C4-2B (cell line): Measurements from ENCODE around the gene RPP14.

Experiments used
- H3K27ac ChIP-seq: fragments of 450-650 bp; 2 replicates; pipeline ENCODE4 v1.5.1; 2017
- CTCF ChIP-seq: fragments of 450-650 bp; conservative IDR thresholded peaks from 2 replicates; pipeline ENCODE4 v1.5.1; 2017; ENCODE audit warnings: mild to moderate bottlenecking
- ZFX ChIP-seq: fragments of 450-650 bp; IDR thresholded peaks from 2 replicates; pipeline ENCODE4 v1.6.1; 2017

The RPP14 gene

GRCh38 chr3:58305882-58306711, at the start of gene RPP14, which contains the start of gene HTD2:
RPP14 (plus strand) TSS chr3:58306245; CDS start chr3:58310330, 4,085 bp downstream.
HTD2 (plus strand) TSS chr3:58306520; CDS start chr3:58317614, 11,094 bp downstream.
- H3K27ac ChIP-seq = peak within 1 kb of the TSS; percentile 93
- peak; percentile 96 for TF ChIP-seq CTCF
- TF ChIP-seq ZFX = peak; percentile 50; the same call in 1 of the 2 replicates

- no peak for TF ChIP-seq CTCF
- no peak for TF ChIP-seq ZFX
- H3K27ac ChIP-seq = no peak overlapping the region
These were observed 49.5 kb upstream of the RPP14 start for GRCh38 chr3:58256511-58256910.

GRCh38 chr3:58258392-58259055, 47.5 kb upstream of the RPP14 start:
- H3K27ac ChIP-seq = no peak overlapping the region
- no peak for TF ChIP-seq CTCF

GRCh38 chr3:58260261-58260731, 45.7 kb upstream of the RPP14 start:
- no peak overlapping the region for H3K27ac ChIP-seq
- TF ChIP-seq CTCF (no peak), ZFX (no peak)

- TF ChIP-seq ZFX (no peak), CTCF (no peak)
- no peak overlapping the region for H3K27ac ChIP-seq
These were observed 45.3 kb upstream of the RPP14 start for GRCh38 chr3:58260733-58261132.

- TF ChIP-seq CTCF (no peak), ZFX (no peak)
These were observed 43.9 kb upstream of the RPP14 start for GRCh38 chr3:58261954-58262666.

More at GRCh38 chr3:58261954-58262666, 43.9 kb upstream of the RPP14 start:
- H3K27ac ChIP-seq = no peak overlapping the region
